Transverse colon (tissue), 4 donors: ENCODE results near the gene GMDS. TPM values are rescaled to one million over a fixed set of nuclear protein-coding genes. Genes with fewer than 3 reads are reported as not detected.

ENCODE experiments used
- DNase-seq: peaks from one replicate; pipeline ENCODE4 v3.0.0-alpha.2; 2019
- H3K27ac ChIP-seq, 4 donors: fragments of 200-600 bp; sonication (generic); 2 replicates each; pipeline ENCODE4 v1.5.1; 2016 to 2018; ENCODE audit warnings: inconsistent platforms in 4 of 4
- H3K27me3 ChIP-seq: fragments of 200-600 bp; sonication (generic); 2 replicates; pipeline ENCODE4 v1.5.1; 2017; ENCODE audit warnings: inconsistent platforms
- H3K36me3 ChIP-seq, 4 donors: fragments of 200-600 bp; sonication (generic); 2 replicates each; pipeline ENCODE4 v1.5.1; 2017 to 2019; ENCODE audit warnings: inconsistent platforms in 4 of 4
- H3K4me1 ChIP-seq, 4 donors: fragments of 200-600 bp; sonication (generic); 2 replicates each; pipeline ENCODE4 v1.5.1; 2017 to 2020; ENCODE audit warnings: inconsistent platforms in 4 of 4
- H3K4me3 ChIP-seq, 4 donors: fragments of 200-600 bp; sonication (generic); 1 replicate in 1 of 4; 2 replicates in 3 of 4; pipeline versions ENCODE4 v1.5.1 to v1.6.1; 2017 to 2019; ENCODE audit warnings: inconsistent platforms in 4 of 4
- H3K9me3 ChIP-seq, 2 donors: fragments of 200-600 bp; sonication (generic); 2 replicates each; pipeline ENCODE4 v1.5.1; 2017 to 2019; ENCODE audit warnings: inconsistent platforms in 2 of 2
- EP300 ChIP-seq: sonication (generic); formaldehyde crosslinking; IDR thresholded peaks from one replicate; pipeline ENCODE4 v1.6.1; 2017; ENCODE audit warnings: antibody characterized with exemption, low read depth
- POLR2A ChIP-seq: fragments of 450-650 bp; IDR thresholded peaks from one replicate; pipeline ENCODE4 v1.6.1; 2016; ENCODE audit warnings: antibody characterized with exemption, mild to moderate bottlenecking, moderate library complexity
- POLR2AphosphoS5 ChIP-seq, 3 donors: sonication (generic); formaldehyde crosslinking; IDR thresholded peaks; one replicate each; pipeline ENCODE4 v1.6.1; 2016; ENCODE audit warnings: antibody characterized with exemption in 3 of 3
- WGBS, 2 donors: methylation state at CpG; one replicate each; pipeline ENCODE4 v1.1.5; 2018; ENCODE audit warnings: low coverage in 1 of 2; 5-methylcytosine and 5-hydroxymethylcytosine counted together
- in situ Hi-C, 4 donors: fragments of 200-750 bp; cut with MboI; loops; one replicate each; pipeline versions ENCODE4 v1.15.0 to v1.15.1; 2017; ENCODE audit warnings: low sequenced_read_pairs in 3 of 4, low pct_ligation_motif_present in 1 of 4, low pct_unique_long_range_greater_than_20kb in 1 of 4
- intact Hi-C: fragments of 100-400 bp; cut with DNase I; formaldehyde crosslinking; loops from one replicate; pipeline ENCODE4 v1.15.1; 2023; ENCODE audit warnings: low total_unique reads
- total RNA-seq, 4 donors: library from RNA; depleted of rRNA; stranded (reverse); fragments of >200 nt; gene quantifications; one replicate each; pipeline ENCODE4 v1.1.0, GENCODE V29; 2016
- TF ChIP-seq, protein P1 (sequence below), 5 experiments: fragments of 200-600 bp in 3 of 5; fragments of 450-650 bp in 2 of 5; sonication (generic) in 3 of 5; IDR thresholded peaks; 1 replicate in 2 of 5; 2 replicates in 3 of 5; pipeline ENCODE4 v1.5.1; 2016 to 2017; ENCODE audit warnings: antibody characterized with exemption in 5 of 5, inconsistent platforms in 3 of 5, mild to moderate bottlenecking in 2 of 5, moderate library complexity in 1 of 5

Gene GMDS
- total RNA-seq, 4 donors from 2014 or later = 66.2 to 546 (median 102) TPM

- no peak overlapping the region for H3K4me3 ChIP-seq
- TF ChIP-seq POLR2AphosphoS5 (IDR thresholded peaks at IDR 0.05) = no peak
- TF ChIP-seq, protein P1, sequence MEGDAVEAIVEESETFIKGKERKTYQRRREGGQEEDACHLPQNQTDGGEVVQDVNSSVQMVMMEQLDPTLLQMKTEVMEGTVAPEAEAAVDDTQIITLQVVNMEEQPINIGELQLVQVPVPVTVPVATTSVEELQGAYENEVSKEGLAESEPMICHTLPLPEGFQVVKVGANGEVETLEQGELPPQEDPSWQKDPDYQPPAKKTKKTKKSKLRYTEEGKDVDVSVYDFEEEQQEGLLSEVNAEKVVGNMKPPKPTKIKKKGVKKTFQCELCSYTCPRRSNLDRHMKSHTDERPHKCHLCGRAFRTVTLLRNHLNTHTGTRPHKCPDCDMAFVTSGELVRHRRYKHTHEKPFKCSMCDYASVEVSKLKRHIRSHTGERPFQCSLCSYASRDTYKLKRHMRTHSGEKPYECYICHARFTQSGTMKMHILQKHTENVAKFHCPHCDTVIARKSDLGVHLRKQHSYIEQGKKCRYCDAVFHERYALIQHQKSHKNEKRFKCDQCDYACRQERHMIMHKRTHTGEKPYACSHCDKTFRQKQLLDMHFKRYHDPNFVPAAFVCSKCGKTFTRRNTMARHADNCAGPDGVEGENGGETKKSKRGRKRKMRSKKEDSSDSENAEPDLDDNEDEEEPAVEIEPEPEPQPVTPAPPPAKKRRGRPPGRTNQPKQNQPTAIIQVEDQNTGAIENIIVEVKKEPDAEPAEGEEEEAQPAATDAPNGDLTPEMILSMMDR (IDR thresholded peaks at IDR 0.05) = peak; percentile 88 to 95 (median 93)
- H3K36me3 ChIP-seq = no peaks in the 10 kb centered on the region
- H3K27ac ChIP-seq = no peak overlapping the region
- H3K27me3 ChIP-seq = peaks cover 82% of the 10 kb centered on the region
- no peaks in the 10 kb centered on the region for H3K9me3 ChIP-seq
- in situ Hi-C loops (loop anchor here (10.0 to 25.0 kb wide), 5 partner anchors 599 to 1141 kb away; no protein-coding TSS in a partner anchor), intact Hi-C loops (loop anchor here (1.0 to 10.0 kb wide), 4 partner anchors 596 to 1149 kb away; no protein-coding TSS in a partner anchor)
- H3K4me1 ChIP-seq = peaks cover 0 to 12% (median 7%) of the 10 kb centered on the region in 4 donors
- DNase-seq = peak; percentile 55
- 20 to 53% methylated on average over 6 to 25 of the region's 25 CpGs for WGBS, 2 donors
These were observed 649.1 kb downstream of the GMDS start for GRCh38 chr6:1596088-1596852.

GRCh38 chr6:1595271-1596087, 649.9 kb downstream of the GMDS start:
- intact Hi-C loops = loop anchor here (1.0 to 10.0 kb wide), 4 partner anchors 597 to 1149 kb away; no protein-coding TSS in a partner anchor
- Histone ChIP-seq H3K27me3 (peaks cover 74% of the 10 kb centered on the region), H3K27ac (no peak overlapping the region), H3K9me3 (no peaks in the 10 kb centered on the region), H3K36me3 (no peaks in the 10 kb centered on the region), H3K4me1 (peaks cover 0 to 7% (median 4%) of the 10 kb centered on the region in 4 donors), H3K4me3 (no peak overlapping the region)
- in situ Hi-C loops = loop anchor here (10.0 to 25.0 kb wide), 5 partner anchors 599 to 1142 kb away; no protein-coding TSS in a partner anchor
- WGBS, 2 donors = 70% methylated on average over 28 of the region's 28 CpGs; no CpG with 5 or more reads in 1 of the 2 donors
- DNase-seq = no peak
- TF ChIP-seq POLR2AphosphoS5 (IDR thresholded peaks at IDR 0.05) (no peak), POLR2A (no peak), EP300 (no peak)
- TF ChIP-seq, protein P1 (IDR thresholded peaks at IDR 0.05) = no peak

- peaks cover 0 to 9% (median 6%) of the 10 kb centered on the region in 4 donors for H3K4me1 ChIP-seq
- no peak overlapping the region for H3K4me3 ChIP-seq
- in situ Hi-C loops = loop anchor here (5.0 to 25.0 kb wide), 6 partner anchors 600 to 1143 kb away; no protein-coding TSS in a partner anchor
- 50 to 68% methylated on average over 4 to 32 of the region's 33 CpGs for WGBS, 2 donors
- intact Hi-C loops = loop anchor here (5.0 to 10.0 kb wide), 3 partner anchors 598 to 1150 kb away; no protein-coding TSS in a partner anchor
- H3K9me3 ChIP-seq = no peaks in the 10 kb centered on the region
- H3K27ac ChIP-seq = no peak overlapping the region
- no peaks in the 10 kb centered on the region for H3K36me3 ChIP-seq
- TF ChIP-seq, protein P1 (IDR thresholded peaks at IDR 0.05) = no peak
- TF ChIP-seq POLR2AphosphoS5 (IDR thresholded peaks at IDR 0.05) (no peak), EP300 (no peak), POLR2A (no peak)
- H3K27me3 ChIP-seq = peaks cover 66% of the 10 kb centered on the region
- no peak for DNase-seq
These were observed 650.8 kb downstream of the GMDS start for GRCh38 chr6:1594445-1595200.
